Measurements from ENCODE around the gene PIGZ.

Gene PIGZ

GRCh38 chr3:196916221-196916620, 52.4 kb downstream of the PIGZ start:
- no peak for DNase-seq (ENCODE audit: low read depth in 2 of 2)

- DNase-seq (ENCODE audit: low read depth in 2 of 2), result no peak
These were observed 53.3 kb downstream of the PIGZ start for GRCh38 chr3:196915375-196915774.

- no peak for DNase-seq (ENCODE audit: low read depth in 2 of 2)
These were observed 53.8 kb downstream of the PIGZ start for GRCh38 chr3:196914866-196915265.

- no peak for DNase-seq (ENCODE audit: low read depth in 2 of 2)
These were observed 64.9 kb downstream of the PIGZ start for GRCh38 chr3:196903740-196904139.

GRCh38 chr3:196902296-196902695, 66.3 kb downstream of the PIGZ start:
- no peak for DNase-seq (ENCODE audit: low read depth in 2 of 2)

GRCh38 chr3:196901768-196902167, 66.9 kb downstream of the PIGZ start:
- DNase-seq (ENCODE audit: low read depth in 2 of 2), result no peak

Data from stimulated activated CD4-positive, alpha-beta T cell treated with anti-CD3 and anti-CD28 coated beads, Interleukin-1b, Interleukin-23, amount 100 ng/mL, for 4 hours (primary cell).